Breast epithelium (tissue), 3 donors: ENCODE results near the gene ANKS1A.

Experiments
- POLR2A ChIP-seq: fragments of 450-650 bp; IDR thresholded peaks from one replicate; pipeline ENCODE4 v1.6.1; 2016; ENCODE audit warnings: antibody characterized with exemption, mild to moderate bottlenecking, moderate library complexity
- POLR2AphosphoS5 ChIP-seq, 3 donors: sonication (generic); formaldehyde crosslinking; IDR thresholded peaks; one replicate each; pipeline ENCODE4 v1.6.1; 2017; ENCODE audit warnings: antibody characterized with exemption in 3 of 3
- TF ChIP-seq, protein P1 (sequence below), 3 donors: fragments of 450-650 bp; IDR thresholded peaks; one replicate each; pipeline ENCODE4 v1.5.1; 2016 to 2017; ENCODE audit warnings: antibody characterized with exemption in 3 of 3, mild to moderate bottlenecking in 3 of 3, moderate library complexity in 3 of 3

DNA sequence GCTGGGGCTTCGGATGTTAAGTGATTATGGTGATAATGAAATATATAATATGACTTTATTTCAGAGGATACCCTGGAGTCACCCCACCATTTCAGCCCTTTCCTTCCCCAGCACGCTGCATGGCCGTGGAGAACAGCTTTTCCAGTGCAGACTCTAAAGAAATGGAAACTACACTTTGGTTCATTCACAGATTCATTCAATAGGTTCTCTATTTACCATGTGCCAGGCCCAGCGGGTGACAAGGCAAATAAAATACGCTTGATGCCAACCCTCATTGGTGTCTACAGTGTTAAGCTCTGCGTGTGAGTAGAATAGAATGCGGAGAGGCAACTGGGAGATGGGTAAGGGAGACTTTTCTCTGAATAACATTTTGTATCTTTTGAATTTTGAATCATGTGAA lies 162.3 kb downstream of the ANKS1A start:
- no peak for TF ChIP-seq POLR2A
- TF ChIP-seq, protein P1, sequence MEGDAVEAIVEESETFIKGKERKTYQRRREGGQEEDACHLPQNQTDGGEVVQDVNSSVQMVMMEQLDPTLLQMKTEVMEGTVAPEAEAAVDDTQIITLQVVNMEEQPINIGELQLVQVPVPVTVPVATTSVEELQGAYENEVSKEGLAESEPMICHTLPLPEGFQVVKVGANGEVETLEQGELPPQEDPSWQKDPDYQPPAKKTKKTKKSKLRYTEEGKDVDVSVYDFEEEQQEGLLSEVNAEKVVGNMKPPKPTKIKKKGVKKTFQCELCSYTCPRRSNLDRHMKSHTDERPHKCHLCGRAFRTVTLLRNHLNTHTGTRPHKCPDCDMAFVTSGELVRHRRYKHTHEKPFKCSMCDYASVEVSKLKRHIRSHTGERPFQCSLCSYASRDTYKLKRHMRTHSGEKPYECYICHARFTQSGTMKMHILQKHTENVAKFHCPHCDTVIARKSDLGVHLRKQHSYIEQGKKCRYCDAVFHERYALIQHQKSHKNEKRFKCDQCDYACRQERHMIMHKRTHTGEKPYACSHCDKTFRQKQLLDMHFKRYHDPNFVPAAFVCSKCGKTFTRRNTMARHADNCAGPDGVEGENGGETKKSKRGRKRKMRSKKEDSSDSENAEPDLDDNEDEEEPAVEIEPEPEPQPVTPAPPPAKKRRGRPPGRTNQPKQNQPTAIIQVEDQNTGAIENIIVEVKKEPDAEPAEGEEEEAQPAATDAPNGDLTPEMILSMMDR (IDR thresholded peaks at IDR 0.05) = no peak
- no peak for TF ChIP-seq POLR2AphosphoS5 (IDR thresholded peaks at IDR 0.05)
